ENCODE results near the gene CD1C.

CD1C gene

DNA sequence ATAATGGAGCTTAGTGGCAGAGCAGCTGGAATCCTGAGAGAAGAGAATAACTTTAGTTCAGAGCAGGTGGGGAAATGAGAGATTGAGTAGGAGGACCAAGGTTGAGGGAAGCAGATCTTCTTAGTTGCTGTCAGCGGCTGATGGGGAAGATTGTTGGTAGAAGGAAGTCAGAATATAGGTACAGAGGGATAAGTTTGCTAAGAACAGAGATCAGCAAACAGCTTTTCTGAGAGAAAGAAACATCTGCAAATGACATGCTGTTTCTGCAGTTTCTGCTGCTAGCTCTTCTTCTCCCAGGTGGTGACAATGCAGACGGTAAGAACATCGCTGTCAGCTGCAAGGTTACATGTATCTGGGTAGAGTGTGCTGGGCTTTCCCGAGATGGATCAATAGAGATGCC lies at the start of gene CD1C:
Gene CD1C (plus strand): TSS at position 113 of the 400 bp plus-strand sequence. CDS start 142 bp downstream, at position 255.
- POLR2A ChIA-PET: no interaction called here
- CTCF ChIA-PET: no interaction called here
- TF ChIP-seq HDGF (IDR thresholded peaks at IDR 0.05; ENCODE audit: borderline replicate concordance): no peak
- TF ChIP-seq FOXA1 (IDR thresholded peaks at IDR 0.05): no peak
- no peak for TF ChIP-seq L3MBTL2 (conservative IDR thresholded peaks at IDR 0.05)
- TF ChIP-seq ELF4 (IDR thresholded peaks at IDR 0.05): no peak
- no peak for TF ChIP-seq FOXM1 (IDR thresholded peaks at IDR 0.05; ENCODE audit: borderline replicate concordance)
- TF ChIP-seq, protein P1, sequence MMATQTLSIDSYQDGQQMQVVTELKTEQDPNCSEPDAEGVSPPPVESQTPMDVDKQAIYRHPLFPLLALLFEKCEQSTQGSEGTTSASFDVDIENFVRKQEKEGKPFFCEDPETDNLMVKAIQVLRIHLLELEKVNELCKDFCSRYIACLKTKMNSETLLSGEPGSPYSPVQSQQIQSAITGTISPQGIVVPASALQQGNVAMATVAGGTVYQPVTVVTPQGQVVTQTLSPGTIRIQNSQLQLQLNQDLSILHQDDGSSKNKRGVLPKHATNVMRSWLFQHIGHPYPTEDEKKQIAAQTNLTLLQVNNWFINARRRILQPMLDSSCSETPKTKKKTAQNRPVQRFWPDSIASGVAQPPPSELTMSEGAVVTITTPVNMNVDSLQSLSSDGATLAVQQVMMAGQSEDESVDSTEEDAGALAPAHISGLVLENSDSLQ (IDR thresholded peaks at IDR 0.05): no peak
- TF ChIP-seq LEF1 (IDR thresholded peaks at IDR 0.05; ENCODE audit: borderline replicate concordance): no peak
- no peak for DNase-seq (ENCODE audit: extremely low spot score)

DNA sequence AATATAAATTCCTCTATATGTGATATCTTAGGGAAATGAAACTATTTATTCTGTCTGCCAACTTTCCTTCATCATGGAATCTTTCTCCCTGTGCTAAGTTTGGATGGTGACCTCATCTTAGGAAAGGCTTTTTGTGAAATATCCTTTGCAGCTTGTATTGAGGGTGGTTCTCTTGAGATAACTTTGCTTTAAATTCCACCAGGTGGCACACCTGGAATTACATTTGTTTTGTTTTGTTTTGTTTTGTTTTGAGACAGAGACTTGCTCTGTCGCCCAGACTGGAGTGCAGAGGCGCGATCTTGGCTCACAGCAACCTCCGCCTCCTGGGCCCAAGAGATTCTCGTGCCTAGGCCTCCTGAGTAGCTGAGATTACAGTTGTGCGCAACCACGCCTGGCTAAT lies 43.1 kb upstream of the CD1C start:
- no peak for TF ChIP-seq ARNT (IDR thresholded peaks at IDR 0.05)
- no peak for TF ChIP-seq TARDBP (IDR thresholded peaks at IDR 0.05)
- no peak for TF ChIP-seq ELF4 (IDR thresholded peaks at IDR 0.05)
- no peak for TF ChIP-seq ZNF384 (IDR thresholded peaks at IDR 0.05)
- TF ChIP-seq FOXM1 (IDR thresholded peaks at IDR 0.05; ENCODE audit: borderline replicate concordance): no peak
- no peak for TF ChIP-seq CTBP1 (IDR thresholded peaks at IDR 0.05; ENCODE audit: borderline replicate concordance)
- no peak for TF ChIP-seq BHLHE40 (IDR thresholded peaks at IDR 0.05; ENCODE audit: borderline replicate concordance)
- TF ChIP-seq, protein P1 (IDR thresholded peaks at IDR 0.05): no peak
- no peak for TF ChIP-seq LEF1 (IDR thresholded peaks at IDR 0.05; ENCODE audit: borderline replicate concordance)
- TF ChIP-seq FOXA1 (IDR thresholded peaks at IDR 0.05): no peak
- TF ChIP-seq SP1 (IDR thresholded peaks at IDR 0.05): no peak
- no peak for TF ChIP-seq HDGF (IDR thresholded peaks at IDR 0.05; ENCODE audit: borderline replicate concordance)
- TF ChIP-seq FOXK2 (IDR thresholded peaks at IDR 0.05): no peak
- no peak for TF ChIP-seq SUZ12 (IDR thresholded peaks at IDR 0.05)
- no peak for TF ChIP-seq NFRKB (IDR thresholded peaks at IDR 0.05)
- TF ChIP-seq L3MBTL2 (conservative IDR thresholded peaks at IDR 0.05): no peak
- CTCF ChIA-PET: no interaction called here
- no peak for DNase-seq (ENCODE audit: extremely low spot score)
- POLR2A ChIA-PET: no interaction called here

DNA sequence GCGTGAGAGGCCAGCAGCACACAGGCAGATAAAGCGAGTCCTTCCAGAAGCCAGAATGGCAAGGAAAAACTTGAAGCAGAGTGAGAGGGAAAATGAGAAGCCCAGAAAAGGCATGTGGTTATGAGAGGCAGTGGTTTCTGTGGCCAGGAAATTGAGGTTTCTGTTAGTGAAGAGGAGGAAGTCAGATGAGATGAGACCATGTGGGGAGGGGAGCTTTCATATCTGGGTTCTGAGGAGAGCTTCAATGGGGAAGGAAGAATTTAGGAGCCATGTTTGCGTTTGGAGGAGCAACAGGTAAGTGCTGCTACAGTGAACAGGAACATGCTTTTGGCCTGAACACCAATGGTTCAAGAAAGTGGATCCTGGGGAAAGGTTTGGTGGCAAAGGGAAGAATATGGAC lies 41.6 kb upstream of the CD1C start:
- ChIA-PET CTCF (no interaction called here), POLR2A (no interaction called here)
- TF ChIP-seq ELF4 (IDR thresholded peaks at IDR 0.05) (no peak), ZNF384 (IDR thresholded peaks at IDR 0.05) (no peak), L3MBTL2 (conservative IDR thresholded peaks at IDR 0.05) (no peak), TARDBP (IDR thresholded peaks at IDR 0.05) (no peak), NFRKB (IDR thresholded peaks at IDR 0.05) (no peak), BHLHE40 (IDR thresholded peaks at IDR 0.05; ENCODE audit: borderline replicate concordance) (no peak), LEF1 (IDR thresholded peaks at IDR 0.05; ENCODE audit: borderline replicate concordance) (no peak), FOXM1 (IDR thresholded peaks at IDR 0.05; ENCODE audit: borderline replicate concordance) (no peak), FOXK2 (IDR thresholded peaks at IDR 0.05) (no peak), SUZ12 (IDR thresholded peaks at IDR 0.05) (no peak), CTBP1 (IDR thresholded peaks at IDR 0.05; ENCODE audit: borderline replicate concordance) (no peak), SP1 (IDR thresholded peaks at IDR 0.05) (no peak), FOXA1 (IDR thresholded peaks at IDR 0.05) (no peak), ARNT (IDR thresholded peaks at IDR 0.05) (no peak), HDGF (IDR thresholded peaks at IDR 0.05; ENCODE audit: borderline replicate concordance) (no peak)
- TF ChIP-seq, protein P1 (IDR thresholded peaks at IDR 0.05): no peak
- no peak for DNase-seq (ENCODE audit: extremely low spot score)

DNA sequence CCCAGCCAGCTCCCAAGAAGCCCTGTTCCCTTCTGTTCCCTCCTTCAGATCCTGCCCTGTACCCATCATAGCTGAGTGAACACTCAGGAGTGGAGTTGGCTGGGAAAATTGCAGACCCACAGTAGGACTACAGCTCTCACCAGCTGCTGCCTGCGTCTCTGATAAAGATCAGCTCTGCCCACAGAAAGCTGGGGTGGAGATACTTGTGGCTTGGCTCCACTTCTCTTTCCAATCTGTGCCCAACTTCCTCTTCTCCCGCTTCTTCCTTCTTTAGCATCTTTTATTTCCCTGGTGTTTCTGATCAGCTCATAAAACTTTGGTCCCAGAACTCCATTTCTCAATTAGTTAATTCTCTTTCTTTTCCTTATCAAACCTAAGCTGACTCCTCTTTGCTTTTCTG lies 41.0 kb upstream of the CD1C start:
- POLR2A ChIA-PET: no interaction called here
- DNase-seq (ENCODE audit: extremely low spot score): no peak
- TF ChIP-seq SUZ12 (IDR thresholded peaks at IDR 0.05): no peak
- TF ChIP-seq FOXA1 (IDR thresholded peaks at IDR 0.05): no peak
- TF ChIP-seq SP1 (IDR thresholded peaks at IDR 0.05): no peak
- TF ChIP-seq ARNT (IDR thresholded peaks at IDR 0.05): no peak
- TF ChIP-seq NFRKB (IDR thresholded peaks at IDR 0.05): no peak
- no peak for TF ChIP-seq HDGF (IDR thresholded peaks at IDR 0.05; ENCODE audit: borderline replicate concordance)
- TF ChIP-seq CTBP1 (IDR thresholded peaks at IDR 0.05; ENCODE audit: borderline replicate concordance): no peak
- no peak for TF ChIP-seq FOXK2 (IDR thresholded peaks at IDR 0.05)
- CTCF ChIA-PET: no interaction called here

DNA sequence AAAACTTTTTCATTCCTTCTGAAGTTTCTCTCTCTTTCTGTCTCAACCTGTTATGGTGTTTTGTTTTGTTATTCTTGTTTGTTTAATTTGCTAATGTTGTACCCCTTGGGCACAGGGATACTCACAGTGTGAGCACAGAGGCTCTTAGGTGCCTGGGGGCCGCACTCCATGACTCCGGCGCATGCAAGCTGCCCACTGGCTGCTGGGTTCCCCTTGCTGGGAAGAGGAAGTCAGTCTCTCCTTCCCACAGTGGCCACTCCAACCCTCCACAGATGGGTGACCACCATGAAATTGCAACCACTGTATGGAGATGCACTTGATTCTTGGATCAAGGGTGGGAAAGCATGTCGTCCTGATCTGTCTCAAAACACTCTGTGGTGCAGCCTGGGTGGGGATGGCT lies 40.1 kb upstream of the CD1C start:
- DNase-seq (ENCODE audit: extremely low spot score): no peak
- POLR2A ChIA-PET: no interaction called here
- CTCF ChIA-PET: no interaction called here
- no peak for TF ChIP-seq FOXM1 (IDR thresholded peaks at IDR 0.05; ENCODE audit: borderline replicate concordance)
- no peak for TF ChIP-seq LEF1 (IDR thresholded peaks at IDR 0.05; ENCODE audit: borderline replicate concordance)
- no peak for TF ChIP-seq NFRKB (IDR thresholded peaks at IDR 0.05)
- no peak for TF ChIP-seq SUZ12 (IDR thresholded peaks at IDR 0.05)

DNA sequence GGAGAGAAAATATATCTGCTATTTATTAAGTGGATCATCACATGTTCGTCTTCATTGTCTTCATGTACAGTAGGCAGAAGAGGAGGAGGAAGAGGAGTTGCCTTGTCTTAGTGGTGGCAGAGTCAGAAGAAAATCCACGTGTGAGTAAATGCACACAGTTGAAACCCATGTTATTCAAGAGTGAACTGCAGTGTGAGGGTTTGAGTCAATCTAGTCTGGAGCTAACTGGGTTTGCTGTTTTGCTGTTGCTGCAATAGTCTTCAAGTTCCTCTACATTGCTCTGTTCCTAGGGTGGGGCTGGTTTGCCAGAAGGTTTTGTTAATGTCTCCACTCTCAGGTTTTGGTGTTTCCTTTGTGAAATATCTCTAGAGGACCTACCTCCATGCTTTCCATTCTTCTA lies 38.6 kb upstream of the CD1C start:
- POLR2A ChIA-PET: no interaction called here

More for the DNA sequence above, 38.6 kb upstream of the CD1C start:
- CTCF ChIA-PET: no interaction called here
- TF ChIP-seq SP1 (IDR thresholded peaks at IDR 0.05) (no peak), BHLHE40 (IDR thresholded peaks at IDR 0.05; ENCODE audit: borderline replicate concordance) (no peak), ELF4 (IDR thresholded peaks at IDR 0.05) (no peak), FOXM1 (IDR thresholded peaks at IDR 0.05; ENCODE audit: borderline replicate concordance) (no peak), ZNF384 (IDR thresholded peaks at IDR 0.05) (no peak), FOXK2 (IDR thresholded peaks at IDR 0.05) (no peak), CTBP1 (IDR thresholded peaks at IDR 0.05; ENCODE audit: borderline replicate concordance) (no peak), SUZ12 (IDR thresholded peaks at IDR 0.05) (no peak), TARDBP (IDR thresholded peaks at IDR 0.05) (no peak)
- TF ChIP-seq, protein P1 (IDR thresholded peaks at IDR 0.05): no peak
- no peak for DNase-seq (ENCODE audit: extremely low spot score)

All from HEK293T (cell line).